Measurements from ENCODE around the gene DGAT2.

The DGAT2 gene

GRCh38 chr11:75836417-75836816, 67.8 kb downstream of the DGAT2 start:
- peak; percentile 49 for DNase-seq

DNA sequence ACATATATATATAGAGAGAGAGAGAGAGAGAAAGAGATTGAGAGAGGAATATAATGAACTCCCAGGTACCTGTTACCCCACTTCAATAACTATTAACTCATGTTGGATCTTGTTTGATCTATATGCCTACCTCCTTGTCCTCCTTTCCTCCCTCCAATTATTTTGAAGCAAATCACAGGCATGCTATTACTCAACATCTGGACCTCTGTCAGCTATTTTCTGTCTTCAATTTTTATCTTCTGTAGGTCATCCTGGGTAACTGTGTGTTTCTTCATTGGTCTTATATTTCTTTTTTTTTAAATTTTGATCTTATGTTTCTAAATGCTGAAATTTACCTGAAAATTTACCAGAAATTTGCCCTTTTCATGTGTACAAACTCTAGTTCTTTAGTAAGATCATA, 71.3 kb downstream of the DGAT2 start:
- DNase-seq, result no peak

DNA sequence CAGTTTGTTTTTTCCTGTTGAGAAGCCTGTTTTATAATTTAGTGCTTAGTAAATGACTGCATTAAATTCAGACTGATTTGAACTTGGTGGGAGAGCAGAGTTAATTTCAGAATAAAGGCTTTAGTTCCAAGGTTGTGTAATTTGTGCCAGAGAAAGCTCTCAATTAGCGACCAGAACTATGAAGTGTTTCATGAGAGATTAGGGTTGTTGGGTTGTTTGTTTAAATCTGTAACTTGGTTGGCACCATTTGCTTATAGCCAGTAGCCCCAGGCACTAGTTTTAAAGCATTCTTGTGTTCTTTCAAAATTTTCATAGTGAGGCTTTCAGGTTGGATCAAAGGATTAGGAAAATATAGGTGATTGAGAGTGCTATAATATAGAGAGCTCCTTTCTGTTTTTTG, 71.9 kb downstream of the DGAT2 start:
- DNase-seq, result no peak

- no peak for DNase-seq
Measured at GRCh38 chr11:75841739-75842138, 73.2 kb downstream of the DGAT2 start.

DNA sequence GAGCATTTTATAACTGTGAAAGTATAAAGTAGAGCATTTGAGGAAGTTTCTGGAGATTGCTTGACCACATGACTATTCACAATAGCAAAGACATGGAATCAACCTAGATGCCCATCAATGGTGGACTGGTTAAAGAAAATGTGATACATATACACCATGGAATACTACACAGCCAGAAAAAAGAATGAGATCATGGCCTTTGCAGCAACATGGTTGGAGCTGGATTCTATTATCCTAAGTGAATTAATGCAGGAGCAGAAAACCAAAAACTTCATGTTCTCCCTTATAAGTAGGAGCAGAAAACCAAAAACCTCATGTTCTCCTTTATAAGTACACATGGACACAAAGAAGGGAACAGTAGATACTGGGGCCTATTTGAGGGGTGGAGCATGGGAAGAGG, 76.7 kb downstream of the DGAT2 start:
- DNase-seq, result no peak

DNA sequence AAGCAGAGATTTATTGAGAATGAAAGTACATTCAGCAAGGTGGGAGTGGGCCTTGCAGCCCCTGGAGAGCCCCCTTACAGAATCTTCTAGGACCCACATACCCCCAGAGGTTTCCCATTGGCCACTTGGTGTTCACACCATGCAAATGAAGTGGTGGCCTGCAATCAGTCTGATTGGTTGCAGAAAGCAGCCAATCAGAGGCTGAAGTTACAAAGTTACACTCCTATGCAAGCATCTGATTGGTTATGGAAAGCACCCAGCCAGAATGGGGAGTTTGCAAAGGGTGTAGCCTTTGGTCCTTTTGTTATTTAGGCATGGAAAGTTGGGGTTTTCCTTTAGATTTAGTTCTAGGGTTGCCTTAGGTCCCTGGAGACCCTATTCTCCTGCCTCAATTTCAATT, 81.3 kb downstream of the DGAT2 start:
- no peak for DNase-seq

- DNase-seq, result peak; percentile 19
Measured at GRCh38 chr11:75850787-75851186, 82.2 kb downstream of the DGAT2 start.

Data from suppressor macrophage treated with lipopolysaccharide for 4 hours (primary cell).